B cell (primary cell): ENCODE measurements around the gene CNOT8. TPM values are rescaled to one million over a fixed set of nuclear protein-coding genes. Genes with fewer than 3 reads are reported as not detected.

ENCODE experiments used
- ATAC-seq: fragments of 200-7000 bp; cut with Tn5 transposase; one replicate; pipeline ENCODE4 v1.10.0; 2021; ENCODE audit warnings: low read depth, mild to moderate bottlenecking, moderate number of reproducible peaks, moderate library complexity
- CTCF ChIA-PET: fragments of 350-600 bp; sonication (Branson Sonifier 250); formaldehyde crosslinking; loops from one replicate; lab custom pipeline; 2021; ENCODE audit warnings: antibody characterized with exemption, inconsistent platforms; lab: Charles Lee
- POLR2A ChIA-PET: fragments of 350-600 bp; sonication (Branson Sonifier 250); formaldehyde crosslinking; loops from one replicate; lab custom pipeline; 2021; ENCODE audit warnings: antibody characterized with exemption; lab: Charles Lee
- DNase-seq: peaks from one replicate; pipeline ENCODE4 v3.0.0; 2013
- H2AFZ ChIP-seq: 2 replicates; pipeline ENCODE4 v1.6.1; 2012; ENCODE audit warnings: mild to moderate bottlenecking, low read depth, low read length; ENCODE audit not compliant: insufficient read depth, poor library complexity, severe bottlenecking
- H3K27ac ChIP-seq, 2 donors: 1 replicate in 1 of 2; 2 replicates in 1 of 2; pipeline ENCODE4 v1.5.1; 2012 to 2013; ENCODE audit warnings: low read length in 2 of 2, mild to moderate bottlenecking in 2 of 2, moderate library complexity in 1 of 2
- H3K27me3 ChIP-seq, 4 experiments: fragments of 200-600 bp in 1 of 4; sonication (generic) in 1 of 4; replicated peaks in 1 of 4; 1 replicate in 2 of 4; 2 replicates in 2 of 4; pipeline versions ENCODE4 v1.6.1 to v1.7.0; 2013 to 2016; ENCODE audit warnings: low read length in 3 of 4, mild to moderate bottlenecking in 2 of 4, mixed read lengths in 1 of 4, moderate library complexity in 1 of 4; ENCODE audit not compliant: insufficient read depth in 4 of 4, control insufficient read depth in 3 of 4; ENCODE audit errors: control extremely low read depth in 1 of 4
- H3K36me3 ChIP-seq, 2 experiments: replicated peaks in 1 of 2; 1 replicate in 1 of 2; 2 replicates in 1 of 2; pipeline versions ENCODE4 v1.6.1 to v1.7.1; 2013; ENCODE audit warnings: low read length in 1 of 2; ENCODE audit not compliant: insufficient read depth in 2 of 2, control insufficient read depth in 1 of 2; ENCODE audit errors: control extremely low read depth in 1 of 2, extremely low read depth in 1 of 2
- H3K4me1 ChIP-seq, 2 donors: fragments of 200-600 bp in 1 of 2; sonication (generic) in 1 of 2; 1 replicate in 1 of 2; 2 replicates in 1 of 2; pipeline versions ENCODE4 v1.5.1 to v1.6.1; 2013 to 2017; ENCODE audit warnings: low read length in 2 of 2; ENCODE audit not compliant: control insufficient read depth in 2 of 2, insufficient read depth in 2 of 2
- H3K4me2 ChIP-seq: replicated peaks from 2 replicates; pipeline ENCODE3; 2012; ENCODE audit warnings: mild to moderate bottlenecking, low read depth, low read length; ENCODE audit not compliant: poor library complexity, severe bottlenecking
- H3K4me3 ChIP-seq, 5 experiments: fragments of 200-600 bp in 1 of 5; sonication (generic) in 1 of 5; 1 replicate in 3 of 5; 2 replicates in 2 of 5; pipeline versions ENCODE4 v1.5.1 to v1.7.0; 2011 to 2016; ENCODE audit warnings: low read length in 4 of 5, mild to moderate bottlenecking in 4 of 5, low read depth in 2 of 5, control low read depth in 1 of 5, moderate library complexity in 1 of 5; ENCODE audit not compliant: insufficient read depth in 1 of 5; ENCODE audit errors: control extremely low read depth in 1 of 5, extremely low read depth in 1 of 5
- H3K79me2 ChIP-seq: fragments of 200-600 bp; sonication (generic); one replicate; pipeline ENCODE4 v1.6.0; 2016; ENCODE audit warnings: low read length; ENCODE audit not compliant: control insufficient read depth, insufficient read depth
- H3K9ac ChIP-seq: fragments of 200-600 bp; sonication (generic); 2 replicates; pipeline ENCODE4 v1.6.1; 2017; ENCODE audit warnings: mild to moderate bottlenecking, low read length, moderate library complexity
- H3K9me3 ChIP-seq, 3 donors: one replicate each; pipeline versions ENCODE4 v1.6.1 to v1.7.1; 2013; ENCODE audit warnings: low read length in 2 of 3; ENCODE audit not compliant: control insufficient read depth in 2 of 3, insufficient read depth in 1 of 3; ENCODE audit errors: control extremely low read depth in 1 of 3
- H4K20me1 ChIP-seq: 2 replicates; pipeline ENCODE4 v1.6.0; 2012; ENCODE audit warnings: mild to moderate bottlenecking, low read length; ENCODE audit not compliant: insufficient read depth, control insufficient read depth, poor library complexity, severe bottlenecking
- H3K27ac Mint-ChIP-seq: one replicate; pipeline ENCODE4 v1.8.0; 2021; ENCODE audit warnings: mixed read lengths
- H3K27me3 Mint-ChIP-seq: one replicate; pipeline ENCODE4 v1.8.0; 2021; ENCODE audit warnings: mixed read lengths
- H3K4me1 Mint-ChIP-seq: one replicate; pipeline ENCODE4 v1.8.0; 2021; ENCODE audit warnings: mixed read lengths
- H3K4me3 Mint-ChIP-seq: one replicate; pipeline ENCODE4 v1.8.0; 2021; ENCODE audit warnings: mixed read lengths
- H3K9me3 Mint-ChIP-seq: one replicate; pipeline ENCODE4 v1.8.0; 2022; ENCODE audit warnings: mixed read lengths; ENCODE audit not compliant: insufficient read depth
- EZH2 ChIP-seq: IDR thresholded peaks from 2 replicates; pipeline ENCODE4 v1.6.1; 2012; ENCODE audit warnings: borderline replicate concordance, low read depth, mild to moderate bottlenecking, moderate library complexity, low read length; ENCODE audit not compliant: insufficient read depth, poor library complexity, severe bottlenecking
- WGBS: methylation state at CpG from one replicate; pipeline ENCODE4 v1.1.5; 2013; ENCODE audit warnings: missing lambda C conversion rate; ENCODE audit not compliant: insufficient coverage; 5-methylcytosine and 5-hydroxymethylcytosine counted together
- intact Hi-C: fragments of 100-400 bp; cut with micrococcal nuclease; formaldehyde crosslinking; loops from one replicate; pipeline ENCODE4 v1.10.0; 2022
- polyA plus RNA-seq: library from polyadenylated mRNA; depleted of rRNA; stranded (reverse); fragments of >200 nt; gene quantifications from 2 replicates; pipeline ENCODE4 v1.2.3, GENCODE V29; 2012
- total RNA-seq, 2 donors: library from RNA; stranded (reverse); fragments of 120-200 nt in 1 of 2; gene quantifications; 1 replicate in 1 of 2; 2 replicates in 1 of 2; pipeline versions ENCODE4 v1.2.3 to v1.2.4, GENCODE V29; 2013 to 2022
- TF ChIP-seq, protein P1 (sequence below): fragments of 200-600 bp; IDR thresholded peaks from one replicate; pipeline ENCODE4 v1.8.0; 2022; ENCODE audit warnings: antibody characterized with exemption, mild to moderate bottlenecking

The CNOT8 gene
- total and polyA plus RNA-seq, 2 donors (not counting 1 experiment from before 2014, with no cell fraction given) = 58.5 to 78.6 TPM

GRCh38 chr5:154815684-154816247 is 42.7 kb upstream of the CNOT8 start:
- Histone ChIP-seq H3K4me1 (peaks cover 21 to 25% of the 10 kb centered on the region in 2 donors), H4K20me1 (peaks cover 19% of the 10 kb centered on the region), H2AFZ (no peak overlapping the region), H3K27ac (no peak overlapping the region), H3K27me3 (no peaks in the 10 kb centered on the region), H3K4me3 (no peak overlapping the region), H3K79me2 (no peaks in the 10 kb centered on the region), H3K9ac (no peak overlapping the region), H3K36me3 (peaks cover 5 to 55% of the 10 kb centered on the region in 2 experiments), H3K4me2 (no peak overlapping the region), H3K9me3 (no peaks in the 10 kb centered on the region)
- H3K9me3 Mint-ChIP-seq = no peaks in the 10 kb centered on the region
- CTCF ChIA-PET = interaction anchor here (7.7 kb wide), 1 partner anchor 166 kb away, joined by 84 read pairs; no protein-coding TSS in a partner anchor
- no peak overlapping the region for H3K27ac Mint-ChIP-seq
- H3K4me1 Mint-ChIP-seq = peaks cover 20% of the 10 kb centered on the region
- ATAC-seq (no peak), DNase-seq (no peak)
- no peak for TF ChIP-seq EZH2
- TF ChIP-seq, protein P1, sequence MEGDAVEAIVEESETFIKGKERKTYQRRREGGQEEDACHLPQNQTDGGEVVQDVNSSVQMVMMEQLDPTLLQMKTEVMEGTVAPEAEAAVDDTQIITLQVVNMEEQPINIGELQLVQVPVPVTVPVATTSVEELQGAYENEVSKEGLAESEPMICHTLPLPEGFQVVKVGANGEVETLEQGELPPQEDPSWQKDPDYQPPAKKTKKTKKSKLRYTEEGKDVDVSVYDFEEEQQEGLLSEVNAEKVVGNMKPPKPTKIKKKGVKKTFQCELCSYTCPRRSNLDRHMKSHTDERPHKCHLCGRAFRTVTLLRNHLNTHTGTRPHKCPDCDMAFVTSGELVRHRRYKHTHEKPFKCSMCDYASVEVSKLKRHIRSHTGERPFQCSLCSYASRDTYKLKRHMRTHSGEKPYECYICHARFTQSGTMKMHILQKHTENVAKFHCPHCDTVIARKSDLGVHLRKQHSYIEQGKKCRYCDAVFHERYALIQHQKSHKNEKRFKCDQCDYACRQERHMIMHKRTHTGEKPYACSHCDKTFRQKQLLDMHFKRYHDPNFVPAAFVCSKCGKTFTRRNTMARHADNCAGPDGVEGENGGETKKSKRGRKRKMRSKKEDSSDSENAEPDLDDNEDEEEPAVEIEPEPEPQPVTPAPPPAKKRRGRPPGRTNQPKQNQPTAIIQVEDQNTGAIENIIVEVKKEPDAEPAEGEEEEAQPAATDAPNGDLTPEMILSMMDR = no peak
- POLR2A ChIA-PET = no interaction called here
- H3K27me3 Mint-ChIP-seq = no peaks in the 10 kb centered on the region
- WGBS = 94% methylated on average over 4 of the region's 5 CpGs
- intact Hi-C loops = no loop called here
- H3K4me3 Mint-ChIP-seq = no peak overlapping the region

DNA sequence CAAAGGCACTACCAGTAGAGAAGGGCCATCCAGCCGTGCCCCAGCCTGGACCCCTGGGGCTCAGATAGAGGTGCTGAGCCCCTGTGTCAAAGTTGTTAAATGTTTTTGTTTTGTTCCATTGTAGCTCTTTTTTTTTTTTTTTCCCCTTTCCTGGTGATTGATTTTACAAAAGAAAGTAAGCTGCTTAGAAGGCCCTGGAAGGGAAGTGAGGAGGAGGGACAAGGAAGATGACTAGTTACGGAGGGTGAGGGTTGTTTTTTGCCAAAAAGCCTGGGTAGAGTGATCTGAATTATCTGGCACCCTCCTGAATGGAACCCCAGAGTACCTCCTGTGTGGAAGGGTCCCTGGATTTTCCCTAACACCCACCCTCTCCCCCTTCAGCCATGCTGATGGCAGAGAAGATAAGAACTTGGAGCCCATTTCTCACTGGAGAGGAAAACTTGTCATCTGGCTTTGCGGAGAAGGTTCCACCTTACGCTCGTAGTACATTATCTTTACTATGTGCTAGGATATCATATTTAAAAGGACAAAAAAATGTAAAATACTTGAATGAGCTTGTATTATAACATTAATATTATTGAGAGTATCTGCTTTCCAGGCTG is 41.4 kb upstream of the CNOT8 start:
- Histone ChIP-seq H3K9me3 (no peaks in the 10 kb centered on the region), H3K4me2 (no peak overlapping the region), H3K4me3 (no peak overlapping the region), H3K36me3 (peaks cover 4 to 43% of the 10 kb centered on the region in 2 experiments), H4K20me1 (peaks cover 12% of the 10 kb centered on the region), H3K27ac (no peak overlapping the region), H3K9ac (no peak overlapping the region), H3K79me2 (no peaks in the 10 kb centered on the region), H2AFZ (no peak overlapping the region), H3K4me1 (peaks cover 18 to 23% of the 10 kb centered on the region in 2 donors), H3K27me3 (no peaks in the 10 kb centered on the region)
- H3K27me3 Mint-ChIP-seq = no peaks in the 10 kb centered on the region
- WGBS = no CpG with 5 or more reads among the region's 5 CpGs
- ChIA-PET POLR2A (no interaction called here), CTCF (interaction anchor here (0.6 kb wide), 1 partner anchor 134 kb away, joined by 4 read pairs; no protein-coding TSS in a partner anchor)
- no peak for TF ChIP-seq EZH2
- TF ChIP-seq, protein P1 = no peak
- no peak overlapping the region for H3K4me3 Mint-ChIP-seq
- no peaks in the 10 kb centered on the region for H3K9me3 Mint-ChIP-seq
- H3K4me1 Mint-ChIP-seq = peaks cover 17% of the 10 kb centered on the region
- no peak overlapping the region for H3K27ac Mint-ChIP-seq
- DNase-seq (no peak), ATAC-seq (no peak)
- intact Hi-C loops = no loop called here
